ENCODE data around the gene IL27RA.
"Not testable (repeated sequence)": the region's sequence is repeated elsewhere in the genome, so short reads cannot be mapped to it uniquely, and the experiment has no call there.

Gene IL27RA

GRCh38 chr19:14006766-14007562 lies 24.6 kb upstream of the IL27RA start:
- TF ChIP-seq, protein P1, sequence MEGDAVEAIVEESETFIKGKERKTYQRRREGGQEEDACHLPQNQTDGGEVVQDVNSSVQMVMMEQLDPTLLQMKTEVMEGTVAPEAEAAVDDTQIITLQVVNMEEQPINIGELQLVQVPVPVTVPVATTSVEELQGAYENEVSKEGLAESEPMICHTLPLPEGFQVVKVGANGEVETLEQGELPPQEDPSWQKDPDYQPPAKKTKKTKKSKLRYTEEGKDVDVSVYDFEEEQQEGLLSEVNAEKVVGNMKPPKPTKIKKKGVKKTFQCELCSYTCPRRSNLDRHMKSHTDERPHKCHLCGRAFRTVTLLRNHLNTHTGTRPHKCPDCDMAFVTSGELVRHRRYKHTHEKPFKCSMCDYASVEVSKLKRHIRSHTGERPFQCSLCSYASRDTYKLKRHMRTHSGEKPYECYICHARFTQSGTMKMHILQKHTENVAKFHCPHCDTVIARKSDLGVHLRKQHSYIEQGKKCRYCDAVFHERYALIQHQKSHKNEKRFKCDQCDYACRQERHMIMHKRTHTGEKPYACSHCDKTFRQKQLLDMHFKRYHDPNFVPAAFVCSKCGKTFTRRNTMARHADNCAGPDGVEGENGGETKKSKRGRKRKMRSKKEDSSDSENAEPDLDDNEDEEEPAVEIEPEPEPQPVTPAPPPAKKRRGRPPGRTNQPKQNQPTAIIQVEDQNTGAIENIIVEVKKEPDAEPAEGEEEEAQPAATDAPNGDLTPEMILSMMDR (IDR thresholded peaks at IDR 0.05; ENCODE audit: extremely low read depth, missing control alignments), result no peak
- no peak for DNase-seq (ENCODE audit: low spot score)

DNA sequence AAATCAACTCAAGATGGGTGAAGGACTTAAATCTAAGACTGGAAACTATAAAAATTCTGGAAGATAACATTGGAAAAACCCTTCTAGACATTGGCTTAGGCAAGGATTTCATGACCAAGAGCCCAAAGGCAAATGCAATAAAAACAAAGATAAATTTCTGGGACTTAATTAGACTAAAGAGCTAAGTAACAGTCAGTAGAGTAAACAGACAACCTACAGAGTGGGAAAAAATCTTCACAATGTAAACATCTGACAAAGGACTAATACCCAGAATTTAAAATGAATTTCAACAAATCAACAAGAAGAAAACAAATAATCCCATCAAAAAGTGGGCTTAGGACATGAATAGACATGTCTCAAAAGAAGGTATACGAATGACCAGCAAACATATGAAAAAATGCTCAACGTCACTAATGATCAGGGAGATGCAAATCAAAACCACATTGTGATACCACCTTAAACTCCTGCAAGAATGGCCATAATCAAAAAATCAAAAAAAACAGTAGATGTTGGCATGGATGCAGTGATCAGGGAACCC lies 19.1 kb upstream of the IL27RA start:
- no peak for DNase-seq (ENCODE audit: low spot score)
- TF ChIP-seq, protein P1 (IDR thresholded peaks at IDR 0.05; ENCODE audit: extremely low read depth, missing control alignments), result no peak

GRCh38 chr19:14015524-14016035 lies 16.0 kb upstream of the IL27RA start:
- TF ChIP-seq, protein P1 (IDR thresholded peaks at IDR 0.05; ENCODE audit: extremely low read depth, missing control alignments), result no peak
- DNase-seq (ENCODE audit: low spot score), result peak; percentile 75

- TF ChIP-seq, protein P1 (IDR thresholded peaks at IDR 0.05; ENCODE audit: extremely low read depth, missing control alignments), result no peak
- peak; percentile 12 for DNase-seq (ENCODE audit: low spot score)
Observed at GRCh38 chr19:14019100-14019499, 12.5 kb upstream of the IL27RA start.

GRCh38 chr19:14019739-14020138 lies 11.8 kb upstream of the IL27RA start:
- DNase-seq (ENCODE audit: low spot score), result not testable (repeated sequence)

GRCh38 chr19:14021474-14021873 lies 10.1 kb upstream of the IL27RA start:
- DNase-seq (ENCODE audit: low spot score), result no peak
- TF ChIP-seq, protein P1 (IDR thresholded peaks at IDR 0.05; ENCODE audit: extremely low read depth, missing control alignments), result no peak

DNA sequence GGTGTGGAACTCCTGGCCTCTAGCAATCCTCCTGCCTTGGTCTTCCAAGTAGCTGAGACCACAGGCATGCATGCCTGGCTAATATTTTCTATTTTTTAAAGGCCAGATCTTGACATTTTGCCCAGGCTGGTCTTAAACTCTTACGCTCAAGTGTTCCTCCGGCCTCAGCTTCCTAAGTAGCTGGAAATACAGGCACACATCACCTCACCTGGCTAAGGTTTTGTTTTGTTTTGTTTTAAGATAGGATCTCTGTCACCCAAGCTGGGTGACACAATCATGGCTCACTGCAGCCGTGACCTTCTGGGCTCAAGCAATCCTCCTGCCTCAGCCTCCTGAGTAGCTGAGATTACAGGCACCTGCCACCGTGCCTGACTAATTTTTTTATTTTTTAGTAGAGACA lies 9.1 kb upstream of the IL27RA start:
- DNase-seq (ENCODE audit: low spot score), result no peak
- TF ChIP-seq, protein P1 (IDR thresholded peaks at IDR 0.05; ENCODE audit: extremely low read depth, missing control alignments), result no peak

Data from GM20000 (cell line).